Measurements from ENCODE around the gene ANXA2R. TPM values are rescaled to one million over a fixed set of nuclear protein-coding genes. Genes with fewer than 3 reads are reported as not detected.
A peak's percentile ranks its signal among the peaks of the same experiment; 100 is the strongest.
"Not testable (repeated sequence)": the region's sequence is repeated elsewhere in the genome, so short reads cannot be mapped to it uniquely, and the experiment has no call there.

ANXA2R gene
- polyA plus RNA-seq, 2 donors, result 2.3 to 2.4 TPM

- peak overlapping the region; percentile 64 to 66 for H3K27ac ChIP-seq (ENCODE audit: low read depth in 2 of 2, low read length in 1 of 2)
- WGBS, 2 donors, result 35 to 40% methylated on average over 36 of the region's 36 CpGs
- H3K4me1 ChIP-seq (ENCODE audit: control insufficient read depth in 2 of 2, insufficient read depth in 2 of 2, low read length in 1 of 2), result peaks cover 0 to 5% of the 10 kb centered on the region in 2 donors
- H3K9me3 ChIP-seq (ENCODE audit: control insufficient read depth in 2 of 2, insufficient read depth in 1 of 2, low read depth in 1 of 2, low read length in 1 of 2), result peaks cover 0 to 6% of the 10 kb centered on the region in 2 donors
- peak overlapping the region in 1 of 2 donors; percentile 51 for H3K4me3 ChIP-seq (ENCODE audit: low read depth in 1 of 2, low read length in 2 of 2)
- H3K36me3 ChIP-seq (ENCODE audit: control insufficient read depth in 2 of 2, insufficient read depth in 2 of 2, low read length in 1 of 2), result no peaks in the 10 kb centered on the region
- H3K27me3 ChIP-seq (ENCODE audit: control insufficient read depth in 1 of 2, insufficient read depth in 2 of 2, low read length in 2 of 2), result peaks cover 0 to 3% of the 10 kb centered on the region in 2 donors
Observed at GRCh38 chr5:43036856-43037635, 3.1 kb downstream of the ANXA2R start.

GRCh38 chr5:43036409-43036808 lies 3.7 kb downstream of the ANXA2R start:
- Histone ChIP-seq H3K9me3 (ENCODE audit: control insufficient read depth in 2 of 2, insufficient read depth in 1 of 2, low read depth in 1 of 2, low read length in 1 of 2) (peaks cover 0 to 6% of the 10 kb centered on the region in 2 donors), H3K27me3 (ENCODE audit: control insufficient read depth in 1 of 2, insufficient read depth in 2 of 2, low read length in 2 of 2) (peaks cover 0 to 3% of the 10 kb centered on the region in 2 donors), H3K4me3 (ENCODE audit: low read depth in 1 of 2, low read length in 2 of 2) (no peak overlapping the region), H3K4me1 (ENCODE audit: control insufficient read depth in 2 of 2, insufficient read depth in 2 of 2, low read length in 1 of 2) (peaks cover 0 to 5% of the 10 kb centered on the region in 2 donors), H3K36me3 (ENCODE audit: control insufficient read depth in 2 of 2, insufficient read depth in 2 of 2, low read length in 1 of 2) (no peaks in the 10 kb centered on the region), H3K27ac (ENCODE audit: low read depth in 2 of 2, low read length in 1 of 2) (peak overlapping the region in 1 of 2 donors; percentile 6)
- 70 to 72% methylated on average over 1 of the region's 1 CpG for WGBS, 2 donors

- Histone ChIP-seq H3K27ac (ENCODE audit: low read depth in 2 of 2, low read length in 1 of 2) (no peak overlapping the region), H3K27me3 (ENCODE audit: control insufficient read depth in 1 of 2, insufficient read depth in 2 of 2, low read length in 2 of 2) (peaks cover 0 to 3% of the 10 kb centered on the region in 2 donors), H3K4me1 (ENCODE audit: control insufficient read depth in 2 of 2, insufficient read depth in 2 of 2, low read length in 1 of 2) (peaks cover 0 to 5% of the 10 kb centered on the region in 2 donors), H3K9me3 (ENCODE audit: control insufficient read depth in 2 of 2, insufficient read depth in 1 of 2, low read depth in 1 of 2, low read length in 1 of 2) (peaks cover 0 to 3% of the 10 kb centered on the region in 2 donors), H3K4me3 (ENCODE audit: low read depth in 1 of 2, low read length in 2 of 2) (no peak overlapping the region), H3K36me3 (ENCODE audit: control insufficient read depth in 2 of 2, insufficient read depth in 2 of 2, low read length in 1 of 2) (no peaks in the 10 kb centered on the region)
- 50 to 52% methylated on average over 5 of the region's 5 CpGs for WGBS, 2 donors
Observed at GRCh38 chr5:43034591-43034968, 5.5 kb downstream of the ANXA2R start.

GRCh38 chr5:43033841-43034590 lies 6.1 kb downstream of the ANXA2R start:
- 47 to 60% methylated on average over 41 of the region's 41 CpGs for WGBS, 2 donors
- no peak overlapping the region for H3K4me3 ChIP-seq (ENCODE audit: low read depth in 1 of 2, low read length in 2 of 2)
- H3K9me3 ChIP-seq (ENCODE audit: control insufficient read depth in 2 of 2, insufficient read depth in 1 of 2, low read depth in 1 of 2, low read length in 1 of 2), result peaks cover 0 to 2% of the 10 kb centered on the region in 2 donors
- no peaks in the 10 kb centered on the region for H3K36me3 ChIP-seq (ENCODE audit: control insufficient read depth in 2 of 2, insufficient read depth in 2 of 2, low read length in 1 of 2)
- peaks cover 0 to 3% of the 10 kb centered on the region in 2 donors for H3K27me3 ChIP-seq (ENCODE audit: control insufficient read depth in 1 of 2, insufficient read depth in 2 of 2, low read length in 2 of 2)
- peaks cover 0 to 5% of the 10 kb centered on the region in 2 donors for H3K4me1 ChIP-seq (ENCODE audit: control insufficient read depth in 2 of 2, insufficient read depth in 2 of 2, low read length in 1 of 2)
- no peak overlapping the region for H3K27ac ChIP-seq (ENCODE audit: low read depth in 2 of 2, low read length in 1 of 2)

- 78 to 87% methylated on average over 7 of the region's 7 CpGs for WGBS, 2 donors
- Histone ChIP-seq H3K36me3 (ENCODE audit: control insufficient read depth in 2 of 2, insufficient read depth in 2 of 2, low read length in 1 of 2) (no peaks in the 10 kb centered on the region), H3K27me3 (ENCODE audit: control insufficient read depth in 1 of 2, insufficient read depth in 2 of 2, low read length in 2 of 2) (no peaks in the 10 kb centered on the region), H3K27ac (ENCODE audit: low read depth in 2 of 2, low read length in 1 of 2) (no peak overlapping the region), H3K9me3 (ENCODE audit: control insufficient read depth in 2 of 2, insufficient read depth in 1 of 2, low read depth in 1 of 2, low read length in 1 of 2) (no peaks in the 10 kb centered on the region), H3K4me3 (ENCODE audit: low read depth in 1 of 2, low read length in 2 of 2) (no peak overlapping the region), H3K4me1 (ENCODE audit: control insufficient read depth in 2 of 2, insufficient read depth in 2 of 2, low read length in 1 of 2) (no peaks in the 10 kb centered on the region)
Observed at GRCh38 chr5:43027054-43027785, 12.9 kb downstream of the ANXA2R start.

GRCh38 chr5:43025184-43025950 lies 14.8 kb downstream of the ANXA2R start:
- WGBS, 2 donors, result 62 to 72% methylated on average over 25 of the region's 25 CpGs
- H3K4me1 ChIP-seq (ENCODE audit: control insufficient read depth in 2 of 2, insufficient read depth in 2 of 2, low read length in 1 of 2); H3K9me3 ChIP-seq (ENCODE audit: control insufficient read depth in 2 of 2, insufficient read depth in 1 of 2, low read depth in 1 of 2, low read length in 1 of 2); H3K4me3 ChIP-seq (ENCODE audit: low read depth in 1 of 2, low read length in 2 of 2); H3K27ac ChIP-seq (ENCODE audit: low read depth in 2 of 2, low read length in 1 of 2); H3K27me3 ChIP-seq (ENCODE audit: control insufficient read depth in 1 of 2, insufficient read depth in 2 of 2, low read length in 2 of 2); H3K36me3 ChIP-seq (ENCODE audit: control insufficient read depth in 2 of 2, insufficient read depth in 2 of 2, low read length in 1 of 2): not testable (repeated sequence)

GRCh38 chr5:43024217-43024616 lies 15.9 kb downstream of the ANXA2R start:
- peaks cover 0 to 2% of the 10 kb centered on the region in 2 donors for H3K27me3 ChIP-seq (ENCODE audit: control insufficient read depth in 1 of 2, insufficient read depth in 2 of 2, low read length in 2 of 2)
- peaks cover 0 to 3% of the 10 kb centered on the region in 2 donors for H3K9me3 ChIP-seq (ENCODE audit: control insufficient read depth in 2 of 2, insufficient read depth in 1 of 2, low read depth in 1 of 2, low read length in 1 of 2)
- H3K27ac ChIP-seq (ENCODE audit: low read depth in 2 of 2, low read length in 1 of 2), result no peak overlapping the region
- WGBS, 2 donors, result 67 to 75% methylated on average over 6 of the region's 6 CpGs
- peaks cover 0 to 3% of the 10 kb centered on the region in 2 donors for H3K4me1 ChIP-seq (ENCODE audit: control insufficient read depth in 2 of 2, insufficient read depth in 2 of 2, low read length in 1 of 2)
- H3K36me3 ChIP-seq (ENCODE audit: control insufficient read depth in 2 of 2, insufficient read depth in 2 of 2, low read length in 1 of 2), result no peaks in the 10 kb centered on the region
- no peak overlapping the region for H3K4me3 ChIP-seq (ENCODE audit: low read depth in 1 of 2, low read length in 2 of 2)

- no peak overlapping the region for H3K27ac ChIP-seq (ENCODE audit: low read depth in 2 of 2, low read length in 1 of 2)
- 84 to 89% methylated on average over 2 of the region's 2 CpGs for WGBS, 2 donors
Observed at GRCh38 chr5:43021151-43021550, 19.0 kb downstream of the ANXA2R start.

GRCh38 chr5:43020399-43020746 lies 19.7 kb downstream of the ANXA2R start:
- Histone ChIP-seq H3K27me3 (ENCODE audit: control insufficient read depth in 1 of 2, insufficient read depth in 2 of 2, low read length in 2 of 2) (peaks cover 0 to 4% of the 10 kb centered on the region in 2 donors), H3K4me1 (ENCODE audit: control insufficient read depth in 2 of 2, insufficient read depth in 2 of 2, low read length in 1 of 2) (peaks cover 3 to 6% of the 10 kb centered on the region in 2 donors), H3K9me3 (ENCODE audit: control insufficient read depth in 2 of 2, insufficient read depth in 1 of 2, low read depth in 1 of 2, low read length in 1 of 2) (peaks cover 0 to 3% of the 10 kb centered on the region in 2 donors), H3K36me3 (ENCODE audit: control insufficient read depth in 2 of 2, insufficient read depth in 2 of 2, low read length in 1 of 2) (no peaks in the 10 kb centered on the region), H3K4me3 (ENCODE audit: low read depth in 1 of 2, low read length in 2 of 2) (peak overlapping the region; percentile 14 to 54), H3K27ac (ENCODE audit: low read depth in 2 of 2, low read length in 1 of 2) (peak overlapping the region; percentile 61 to 89)
- WGBS, 2 donors, result 20 to 21% methylated on average over 11 of the region's 11 CpGs

More at GRCh38 chr5:43021151-43021550, 19.0 kb downstream of the ANXA2R start:
- Histone ChIP-seq H3K4me3 (ENCODE audit: low read depth in 1 of 2, low read length in 2 of 2) (no peak overlapping the region), H3K4me1 (ENCODE audit: control insufficient read depth in 2 of 2, insufficient read depth in 2 of 2, low read length in 1 of 2) (peaks cover 3 to 6% of the 10 kb centered on the region in 2 donors), H3K9me3 (ENCODE audit: control insufficient read depth in 2 of 2, insufficient read depth in 1 of 2, low read depth in 1 of 2, low read length in 1 of 2) (peaks cover 0 to 3% of the 10 kb centered on the region in 2 donors), H3K36me3 (ENCODE audit: control insufficient read depth in 2 of 2, insufficient read depth in 2 of 2, low read length in 1 of 2) (no peaks in the 10 kb centered on the region), H3K27me3 (ENCODE audit: control insufficient read depth in 1 of 2, insufficient read depth in 2 of 2, low read length in 2 of 2) (peaks cover 0 to 4% of the 10 kb centered on the region in 2 donors)

Data from esophagus (tissue), 2 donors.